NT2/D1 (cell line): ENCODE results near the gene RNF114.

Source experiments
- DNase-seq: peaks from one replicate; pipeline ENCODE4 v3.0.0-alpha.2; 2011; ENCODE audit warnings: low read depth, low spot score
- H3K27me3 ChIP-seq: 2 replicates; pipeline ENCODE4 v1.6.0; 2011; ENCODE audit warnings: mild to moderate bottlenecking; ENCODE audit not compliant: insufficient read length, insufficient read depth
- H3K36me3 ChIP-seq: 2 replicates; pipeline ENCODE4 v1.6.1; 2011; ENCODE audit warnings: mild to moderate bottlenecking, low read length, mixed read lengths; ENCODE audit not compliant: insufficient read depth, insufficient read length
- H3K4me1 ChIP-seq: 2 replicates; pipeline ENCODE4 v1.5.1; 2011; ENCODE audit not compliant: insufficient read depth, insufficient read length
- H3K4me3 ChIP-seq: 2 replicates; pipeline ENCODE4 v1.5.1; 2011; ENCODE audit warnings: low read depth; ENCODE audit not compliant: insufficient read length
- H3K9ac ChIP-seq: 2 replicates; pipeline ENCODE4 v1.6.0; 2011; ENCODE audit warnings: low read depth; ENCODE audit not compliant: insufficient read length
- H3K9me3 ChIP-seq: 2 replicates; pipeline ENCODE4 v1.5.1; 2011; ENCODE audit warnings: mild to moderate bottlenecking, low read length; ENCODE audit not compliant: insufficient read depth
- SUZ12 ChIP-seq: IDR thresholded peaks from 2 replicates; pipeline ENCODE4 v1.6.1; 2011; ENCODE audit not compliant: insufficient read length, insufficient read depth; ENCODE audit errors: extremely low read depth
- YY1 ChIP-seq: IDR thresholded peaks from 2 replicates; pipeline ENCODE4 v1.6.1; 2011; ENCODE audit not compliant: insufficient read length, insufficient read depth
- ZNF274 ChIP-seq: IDR thresholded peaks from 2 replicates; pipeline ENCODE4 v1.6.1; 2011; ENCODE audit warnings: mild to moderate bottlenecking, low read depth, low read length

Gene RNF114

GRCh38 chr20:49941456-49941855 lies 5.3 kb downstream of the RNF114 start:
- H3K9ac ChIP-seq: no peak overlapping the region
- peaks cover 74% of the 10 kb centered on the region for H3K36me3 ChIP-seq
- H3K9me3 ChIP-seq: no peaks in the 10 kb centered on the region
- no peak for DNase-seq
- H3K27me3 ChIP-seq: no peaks in the 10 kb centered on the region
- no peak overlapping the region for H3K4me3 ChIP-seq
- no peak for TF ChIP-seq SUZ12
- TF ChIP-seq YY1: no peak
- TF ChIP-seq ZNF274: no peak
- peaks cover 11% of the 10 kb centered on the region for H3K4me1 ChIP-seq

- Histone ChIP-seq H3K9ac (no peak overlapping the region), H3K9me3 (no peaks in the 10 kb centered on the region), H3K4me1 (peaks cover 11% of the 10 kb centered on the region), H3K36me3 (peaks cover 81% of the 10 kb centered on the region), H3K27me3 (no peaks in the 10 kb centered on the region), H3K4me3 (no peak overlapping the region)
- DNase-seq: no peak
- TF ChIP-seq SUZ12: no peak
- no peak for TF ChIP-seq ZNF274
- no peak for TF ChIP-seq YY1
These were observed 6.1 kb downstream of the RNF114 start for GRCh38 chr20:49942303-49942702.

GRCh38 chr20:49942942-49943341 lies 6.7 kb downstream of the RNF114 start:
- Histone ChIP-seq H3K9me3 (no peaks in the 10 kb centered on the region), H3K9ac (no peak overlapping the region), H3K4me3 (no peak overlapping the region), H3K4me1 (peaks cover 11% of the 10 kb centered on the region), H3K36me3 (peaks cover 84% of the 10 kb centered on the region), H3K27me3 (no peaks in the 10 kb centered on the region)
- TF ChIP-seq SUZ12 (no peak), ZNF274 (no peak), YY1 (no peak)
- no peak for DNase-seq

- no peak for TF ChIP-seq ZNF274
- no peak for TF ChIP-seq YY1
- no peak for TF ChIP-seq SUZ12
- H3K27me3 ChIP-seq: no peaks in the 10 kb centered on the region
- no peaks in the 10 kb centered on the region for H3K9me3 ChIP-seq
- peaks cover 3% of the 10 kb centered on the region for H3K4me1 ChIP-seq
- no peak overlapping the region for H3K9ac ChIP-seq
- H3K4me3 ChIP-seq: no peak overlapping the region
- peaks cover 86% of the 10 kb centered on the region for H3K36me3 ChIP-seq
- no peak for DNase-seq
These were observed 9.1 kb downstream of the RNF114 start for GRCh38 chr20:49945306-49945700.

GRCh38 chr20:49945701-49946477 lies 9.7 kb downstream of the RNF114 start:
- no peak for DNase-seq
- Histone ChIP-seq H3K9me3 (no peaks in the 10 kb centered on the region), H3K4me1 (peaks cover 2% of the 10 kb centered on the region), H3K4me3 (no peak overlapping the region), H3K9ac (no peak overlapping the region), H3K27me3 (no peaks in the 10 kb centered on the region), H3K36me3 (peaks cover 88% of the 10 kb centered on the region)
- no peak for TF ChIP-seq ZNF274
- no peak for TF ChIP-seq SUZ12
- no peak for TF ChIP-seq YY1

- H3K9ac ChIP-seq: no peak overlapping the region
- no peak for DNase-seq
- TF ChIP-seq ZNF274 (no peak), SUZ12 (no peak), YY1 (no peak)
- H3K9me3 ChIP-seq: no peaks in the 10 kb centered on the region
- H3K4me3 ChIP-seq: no peak overlapping the region
- no peaks in the 10 kb centered on the region for H3K4me1 ChIP-seq
- H3K27me3 ChIP-seq: no peaks in the 10 kb centered on the region
- H3K36me3 ChIP-seq: peaks cover 84% of the 10 kb centered on the region
These were observed 12.0 kb downstream of the RNF114 start for GRCh38 chr20:49948178-49948577.

- DNase-seq: no peak
- Histone ChIP-seq H3K9ac (no peak overlapping the region), H3K36me3 (peaks cover 88% of the 10 kb centered on the region), H3K4me3 (no peak overlapping the region), H3K9me3 (no peaks in the 10 kb centered on the region), H3K27me3 (no peaks in the 10 kb centered on the region), H3K4me1 (no peaks in the 10 kb centered on the region)
- no peak for TF ChIP-seq ZNF274
- no peak for TF ChIP-seq YY1
- no peak for TF ChIP-seq SUZ12
These were observed 12.8 kb downstream of the RNF114 start for GRCh38 chr20:49948809-49949507.
